GM18526 (cell line): ENCODE results near the gene CACNA1C.

Source experiments
- POLR2A ChIP-seq: IDR thresholded peaks from 3 replicates; pipeline ENCODE4 v1.6.1; 2011; ENCODE audit not compliant: insufficient read length; ENCODE audit errors: extremely low read depth

Gene CACNA1C

DNA sequence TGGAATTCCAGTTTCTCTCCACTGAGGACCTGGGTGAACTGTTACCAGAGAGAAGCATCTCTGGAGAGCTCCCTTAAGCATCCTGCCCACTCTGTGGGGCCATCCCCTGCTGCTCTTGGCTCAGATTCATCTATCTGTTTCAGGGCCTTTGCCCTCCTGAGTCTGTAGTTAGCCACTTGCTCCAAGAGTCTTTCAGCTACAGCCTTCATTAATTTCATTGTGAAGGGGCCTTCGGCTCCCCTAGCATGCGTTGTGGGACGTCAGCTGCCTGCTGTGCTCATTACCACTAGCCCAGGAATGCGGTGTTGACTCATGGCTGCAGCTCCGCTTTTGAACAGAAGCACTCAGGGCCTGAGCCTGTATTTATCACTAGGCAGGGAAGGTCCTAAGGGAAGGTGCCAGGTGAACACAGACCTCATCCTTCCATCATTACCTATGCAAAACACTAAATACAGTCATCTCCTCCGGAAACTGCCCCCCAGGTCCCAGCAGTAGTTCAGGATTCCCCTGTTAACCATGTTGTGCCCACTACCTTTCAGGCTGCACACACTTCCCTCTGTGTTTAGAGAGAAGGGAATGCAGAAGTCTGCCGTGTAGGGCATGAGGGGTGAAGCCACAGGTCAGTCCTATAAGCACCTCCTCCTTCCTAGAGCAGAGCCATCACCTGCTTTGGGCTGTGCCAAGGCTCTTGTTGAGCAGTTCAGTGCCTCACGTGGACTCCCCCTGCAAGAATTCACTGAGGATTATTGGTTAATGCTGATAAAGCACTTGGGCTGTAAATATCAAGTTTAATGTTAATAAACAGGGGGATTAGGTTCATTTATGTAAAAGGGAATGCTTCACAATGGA is 191.4 kb downstream of the CACNA1C start:
- TF ChIP-seq POLR2A: no peak

DNA sequence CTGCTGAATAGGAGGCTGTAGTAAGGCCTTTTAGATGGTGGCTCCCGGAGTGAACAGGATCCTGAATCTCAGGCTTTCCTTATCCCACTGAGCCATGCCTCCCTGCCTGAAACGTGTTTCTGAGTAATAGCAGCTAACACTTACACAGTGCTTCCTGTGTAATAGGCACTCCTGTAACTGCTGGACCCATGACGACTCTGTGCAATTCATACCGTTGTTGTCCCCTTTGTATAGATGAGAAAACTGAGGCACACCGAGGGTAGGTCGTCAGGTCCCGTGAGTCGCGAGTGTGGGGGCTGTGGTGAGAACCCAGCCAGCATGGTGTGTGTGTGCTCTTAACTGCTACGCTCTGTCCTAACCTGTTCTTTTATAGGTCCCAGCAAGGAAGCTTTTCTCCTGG is 193.6 kb downstream of the CACNA1C start:
- TF ChIP-seq POLR2A: no peak

DNA sequence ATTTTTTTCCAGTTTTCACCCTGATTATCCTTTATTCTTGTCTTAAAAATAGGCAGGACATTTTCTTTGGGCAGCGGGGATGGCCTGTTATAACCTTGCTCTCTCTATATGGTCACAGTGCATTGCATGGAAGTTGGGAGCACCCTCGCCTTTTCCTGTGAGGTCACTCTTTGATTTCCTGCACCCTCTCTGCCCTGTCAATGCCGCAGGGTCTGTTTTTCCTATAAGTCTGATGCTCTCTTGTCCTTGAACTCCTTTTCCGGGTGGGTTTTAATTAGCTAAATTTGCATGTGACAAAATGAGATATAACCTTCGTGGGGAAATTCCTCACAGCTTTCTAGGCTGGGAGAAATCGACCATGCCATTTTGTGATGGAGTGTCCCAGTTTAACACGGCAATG is 194.3 kb downstream of the CACNA1C start:
- no peak for TF ChIP-seq POLR2A

DNA sequence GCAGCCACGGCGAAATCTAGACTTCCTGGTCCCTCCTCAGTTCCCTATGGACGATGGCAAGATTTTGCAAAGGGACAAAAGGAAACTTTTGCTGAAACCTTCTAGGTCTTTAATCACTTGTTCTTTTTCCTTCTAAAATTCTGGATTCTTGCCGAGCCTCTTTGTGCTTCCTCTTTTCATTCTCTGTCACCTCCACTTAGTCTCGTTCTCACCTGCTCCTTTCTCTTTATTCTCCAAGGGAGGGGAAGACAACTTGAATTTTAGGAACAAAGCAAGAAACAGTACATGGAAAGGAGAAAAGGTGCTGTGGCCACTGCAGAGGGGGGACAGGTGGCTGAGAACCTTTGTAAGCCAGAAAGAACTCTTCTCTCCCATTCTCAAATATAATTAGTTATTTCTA is 194.8 kb downstream of the CACNA1C start:
- TF ChIP-seq POLR2A: no peak

DNA sequence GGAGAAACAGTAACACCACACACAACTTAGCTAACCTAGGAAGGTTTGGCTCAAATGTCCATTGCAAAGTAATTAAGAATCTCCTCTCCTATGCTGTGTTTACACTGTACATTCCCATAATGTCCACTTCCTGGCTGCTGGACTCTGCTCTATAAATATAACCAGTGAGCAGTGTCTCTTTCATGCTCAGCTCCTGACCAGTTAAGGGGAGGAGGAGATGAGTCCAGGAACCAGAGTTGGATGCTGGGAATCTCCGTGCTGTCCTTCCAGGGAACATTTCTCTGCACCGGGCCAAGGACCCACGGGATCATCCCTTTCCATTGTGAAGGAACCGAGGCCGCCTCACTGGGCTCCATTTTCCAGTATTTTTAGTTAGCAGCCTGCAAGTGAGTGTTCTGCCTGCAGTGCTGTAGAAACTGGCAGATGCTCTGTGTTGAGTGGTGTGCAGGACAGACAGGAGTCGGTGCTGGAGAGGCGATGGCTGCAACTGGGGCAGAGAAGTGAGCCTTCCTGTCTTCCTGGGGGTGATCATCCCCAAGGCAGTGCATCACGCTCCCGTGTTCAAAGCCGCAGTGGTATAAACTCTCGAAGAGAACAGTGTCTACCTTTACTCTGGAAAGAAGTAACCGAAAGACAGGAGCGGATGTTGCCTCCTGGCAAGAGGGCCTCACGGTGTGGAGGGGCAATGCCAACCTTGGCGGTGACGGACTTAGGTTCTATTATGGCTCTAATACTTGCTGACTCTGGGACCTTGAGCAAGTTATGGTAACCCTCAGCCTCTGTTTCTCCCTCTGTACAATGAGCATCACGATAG is 195.5 kb downstream of the CACNA1C start:
- no peak for TF ChIP-seq POLR2A

DNA sequence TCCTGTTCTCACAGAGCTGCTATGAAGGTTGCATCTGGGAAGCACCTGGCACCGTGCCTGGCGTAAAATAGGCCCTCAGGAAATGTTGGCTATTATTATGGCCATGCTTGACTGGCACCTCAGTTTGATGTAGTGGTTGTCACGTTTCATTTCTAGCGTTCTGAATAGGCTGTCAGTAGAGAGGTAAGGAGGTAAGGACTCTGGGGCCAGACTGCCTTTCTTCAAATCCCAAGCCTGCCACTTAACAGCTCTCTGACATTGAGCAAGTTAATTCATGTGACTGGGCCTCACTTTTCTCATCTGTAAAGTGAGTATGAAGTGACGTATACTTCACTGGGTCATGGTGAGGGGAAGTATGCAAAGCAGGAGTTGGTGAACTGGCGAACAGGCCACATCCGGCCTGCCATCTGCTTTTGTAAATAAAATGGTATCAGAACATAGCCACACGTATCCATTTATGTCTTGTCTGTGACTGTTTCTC is 196.2 kb downstream of the CACNA1C start:
- TF ChIP-seq POLR2A: no peak

DNA sequence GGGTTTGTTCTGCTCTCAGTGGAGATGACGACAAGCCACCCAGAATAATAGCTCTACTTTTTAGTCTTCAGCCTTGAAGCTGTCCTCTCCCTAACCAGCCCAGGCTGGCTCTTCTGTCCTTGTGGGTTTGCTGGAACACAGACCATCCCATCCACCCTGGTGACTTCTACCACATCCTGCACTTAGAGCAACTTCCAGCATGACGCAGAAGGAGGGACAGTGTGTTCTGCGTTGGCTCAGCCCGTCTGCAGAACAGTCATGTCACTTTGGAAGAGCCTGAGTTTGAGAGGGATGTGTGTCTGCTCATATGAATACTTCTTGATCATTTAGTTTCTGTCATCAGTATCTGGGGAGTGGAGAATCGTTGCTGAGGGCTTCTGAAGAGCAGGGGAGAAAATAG is 198.0 kb downstream of the CACNA1C start:
- TF ChIP-seq POLR2A: no peak

DNA sequence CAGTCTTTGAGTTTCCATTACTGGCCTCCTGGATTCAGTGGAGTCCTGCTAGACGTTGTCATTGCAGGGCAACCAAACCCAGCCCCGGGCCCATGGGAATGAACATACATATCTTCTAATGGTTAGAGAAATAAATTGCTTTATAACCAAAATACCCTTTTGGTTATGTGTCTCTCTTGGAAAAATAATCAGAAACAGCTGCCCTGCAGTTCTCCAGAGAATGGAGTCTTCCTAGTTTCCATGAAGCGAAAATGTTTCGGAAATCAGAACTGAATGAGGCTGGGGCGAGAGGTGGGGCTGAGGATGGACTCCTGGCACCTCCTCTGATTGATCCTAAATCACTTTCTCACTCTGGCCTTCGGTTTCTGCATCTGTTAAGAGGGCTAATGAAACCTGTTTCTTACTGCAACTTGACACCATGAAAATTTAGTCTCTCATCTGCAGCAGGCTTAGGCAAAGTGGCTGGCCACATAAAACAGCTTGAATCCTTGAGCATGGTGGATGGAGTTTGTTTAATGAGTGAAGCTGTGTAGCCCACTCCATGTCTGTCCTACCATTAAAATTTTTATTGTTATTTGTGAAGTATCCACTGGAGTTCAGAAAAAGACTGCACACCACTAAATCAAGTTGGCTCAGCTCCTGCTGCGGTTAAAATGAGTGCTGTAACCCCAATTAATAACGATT is 198.9 kb downstream of the CACNA1C start:
- TF ChIP-seq POLR2A: no peak

DNA sequence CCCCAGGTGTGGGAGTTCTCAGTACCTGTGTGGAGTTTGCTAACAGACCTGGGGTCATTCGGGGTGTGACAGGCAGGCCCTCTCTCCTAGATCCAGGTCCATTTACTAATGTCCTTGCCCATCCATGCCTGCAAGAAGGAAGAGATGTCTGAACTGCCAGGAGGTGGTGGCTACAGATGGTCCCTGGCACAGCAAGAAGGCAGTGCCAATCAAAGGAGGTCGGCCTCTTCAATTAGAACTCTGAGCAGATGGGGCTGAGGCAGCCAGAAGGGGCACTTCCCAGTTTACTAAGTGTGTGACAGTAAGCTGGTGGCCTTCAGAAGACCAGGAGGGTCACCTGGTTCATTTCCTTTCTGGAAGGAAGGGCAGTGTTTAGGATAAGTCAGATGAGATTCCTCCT is 202.5 kb downstream of the CACNA1C start:
- no peak for TF ChIP-seq POLR2A

DNA sequence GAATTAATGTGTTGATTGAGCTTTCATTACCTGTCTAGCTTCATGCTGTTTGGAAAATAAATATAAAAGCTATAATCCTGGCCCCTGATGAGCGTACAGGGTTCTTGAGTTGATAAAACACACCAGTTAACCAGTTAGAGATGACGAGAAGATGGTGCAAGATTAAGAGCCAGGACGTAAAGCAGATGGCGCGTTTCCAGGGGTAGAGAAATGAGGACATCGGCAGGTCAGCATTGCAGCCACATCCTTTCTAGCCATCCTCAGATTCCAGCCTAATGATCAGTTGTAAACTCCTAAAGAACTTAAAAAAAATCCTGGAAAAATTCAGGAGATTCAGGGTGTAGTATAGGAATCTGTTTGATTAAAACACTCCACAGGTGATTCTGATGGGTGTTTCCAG is 203.7 kb downstream of the CACNA1C start:
- TF ChIP-seq POLR2A: no peak

DNA sequence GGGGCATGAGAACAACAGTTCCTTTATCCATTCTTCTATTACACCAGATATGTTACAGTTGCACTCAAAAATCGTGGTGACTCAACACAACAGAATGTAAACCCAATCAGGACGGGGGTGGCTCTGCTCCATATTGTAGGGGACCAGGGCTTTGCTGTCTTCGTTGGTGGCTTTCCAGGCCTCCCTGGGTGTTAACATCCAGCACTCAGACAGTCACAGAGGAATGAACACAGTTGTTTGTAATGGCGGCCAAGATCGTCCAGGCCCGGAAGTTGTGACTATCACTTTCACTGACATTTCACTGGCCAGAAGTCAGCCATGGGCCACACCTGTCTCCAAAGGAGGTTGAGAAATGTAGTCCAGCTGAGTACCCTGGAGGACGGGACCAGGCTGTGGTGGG is 204.1 kb downstream of the CACNA1C start:
- TF ChIP-seq POLR2A: no peak

DNA sequence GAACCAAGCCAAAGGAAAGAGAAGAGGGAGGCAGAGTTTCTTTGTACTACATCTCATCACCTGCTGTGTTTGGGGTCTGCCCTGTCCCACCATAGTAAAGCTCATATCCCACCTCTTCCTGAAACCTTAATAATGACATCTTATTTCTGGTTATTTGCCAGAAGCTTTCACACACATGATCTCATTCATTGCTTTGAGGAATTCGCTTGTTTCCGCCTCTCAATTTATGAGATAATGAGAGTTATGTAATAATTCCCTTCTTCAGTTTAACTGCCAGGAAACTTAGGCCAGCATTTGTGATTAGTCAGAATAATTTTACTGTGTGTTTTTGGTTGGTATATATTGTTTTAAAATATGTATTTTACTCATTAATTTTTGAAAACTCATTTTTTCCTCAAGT is 205.2 kb downstream of the CACNA1C start:
- no peak for TF ChIP-seq POLR2A

DNA sequence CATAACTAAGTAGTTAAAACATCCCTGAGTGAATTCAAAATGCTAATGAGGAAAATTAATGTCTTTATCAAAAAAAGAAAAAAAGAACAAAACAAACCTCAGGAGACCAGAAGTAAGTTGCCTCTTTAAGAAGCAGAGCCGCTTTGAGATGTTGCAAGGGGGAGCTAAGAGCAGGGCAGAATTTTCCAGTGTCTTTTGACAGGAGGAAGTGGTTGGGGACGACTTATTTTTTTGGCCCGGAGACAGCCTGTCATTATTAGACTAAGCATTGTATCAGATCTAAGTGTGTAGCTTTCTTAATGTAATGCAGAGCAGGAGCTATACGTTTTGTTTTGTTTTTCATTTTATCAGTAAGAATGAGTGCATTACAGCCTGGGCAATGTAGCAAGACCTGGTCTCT is 206.6 kb downstream of the CACNA1C start:
- TF ChIP-seq POLR2A: no peak

DNA sequence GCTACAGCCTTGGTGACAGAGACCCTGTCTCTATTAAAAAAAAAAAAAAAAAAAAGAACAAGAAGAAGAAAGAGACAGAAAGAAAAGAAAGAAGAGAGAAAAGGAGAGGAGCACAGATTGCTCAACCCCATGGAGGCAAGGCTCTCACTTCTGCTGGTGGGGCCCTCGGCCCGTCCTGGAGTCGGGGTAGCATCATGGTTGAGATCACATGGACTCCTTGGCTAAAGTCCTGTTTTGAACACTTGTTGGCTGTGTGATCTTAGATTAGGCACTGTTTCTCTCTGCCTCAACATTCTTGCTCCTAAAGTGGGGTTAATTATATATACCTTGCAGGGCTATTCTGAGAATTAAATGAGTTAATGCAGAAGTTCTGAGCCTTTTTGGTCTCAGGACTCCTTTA is 207.7 kb downstream of the CACNA1C start:
- no peak for TF ChIP-seq POLR2A

DNA sequence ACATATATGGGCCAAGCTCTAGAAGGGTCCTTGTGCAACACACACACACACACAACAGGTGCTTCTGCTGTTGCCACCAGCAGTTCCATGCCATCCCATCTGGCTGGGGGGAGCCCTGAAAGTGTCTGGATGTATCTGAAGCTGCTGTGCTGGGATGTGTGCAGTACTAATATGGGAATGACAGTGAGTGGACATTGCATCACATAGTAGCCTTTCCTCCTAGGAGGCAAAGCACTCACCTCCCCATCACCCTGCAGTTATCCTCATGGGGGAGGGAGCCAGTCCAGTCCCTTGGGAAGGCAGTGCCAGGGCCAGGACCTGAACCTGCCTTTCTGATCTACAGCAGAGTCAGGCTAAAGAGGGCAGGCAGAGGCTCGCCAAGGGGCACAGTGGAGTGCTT is 208.9 kb downstream of the CACNA1C start:
- TF ChIP-seq POLR2A: no peak

DNA sequence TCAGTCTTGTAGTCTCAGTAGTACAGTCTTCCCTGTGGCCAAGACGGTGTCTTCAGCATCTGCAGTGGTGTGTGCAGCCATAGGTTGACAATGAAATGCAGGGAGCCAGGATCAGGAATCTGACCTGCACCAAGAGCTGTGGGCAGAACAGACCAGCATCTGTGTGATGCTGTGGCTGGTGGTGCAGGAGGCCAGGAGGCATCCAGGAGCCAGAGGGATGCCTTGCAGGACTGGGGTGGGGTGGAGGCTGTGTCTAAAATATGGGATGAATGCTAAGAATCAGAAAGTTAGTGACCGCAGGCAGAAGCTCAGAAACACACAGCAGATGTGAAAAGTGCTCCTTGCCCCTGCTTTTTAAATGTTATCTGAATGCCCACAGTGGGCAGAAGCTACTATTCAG is 209.7 kb downstream of the CACNA1C start:
- TF ChIP-seq POLR2A: no peak
